SU-DHL-6 (cell line): ENCODE data around the gene NCOA4.
"Not testable (repeated sequence)": the region's sequence is repeated elsewhere in the genome, so short reads cannot be mapped to it uniquely, and the experiment has no call there.

ENCODE experiments used
- H2AFZ ChIP-seq: fragments of 200-600 bp; sonication (generic); 2 replicates; pipeline ENCODE4 v1.6.1; 2014; ENCODE audit warnings: low read depth, mild to moderate bottlenecking, moderate library complexity, mixed read lengths, antibody characterized with exemption, low read length; ENCODE audit not compliant: severe bottlenecking
- H3F3A ChIP-seq: fragments of 200-600 bp; shearing (Covaris generic); 2 replicates; pipeline ENCODE4 v1.6.0; 2016; ENCODE audit warnings: antibody characterized with exemption, mild to moderate bottlenecking; ENCODE audit not compliant: insufficient read depth
- H3K27ac ChIP-seq: fragments of 200-600 bp; sonication (generic); 2 replicates; pipeline ENCODE4 v1.5.1; 2016; ENCODE audit warnings: low read depth, mild to moderate bottlenecking, low read length, moderate library complexity, mixed read lengths
- H3K27me3 ChIP-seq: fragments of 200-600 bp; sonication (generic), shearing (Covaris generic); 2 replicates; pipeline ENCODE4 v1.6.0; 2014; ENCODE audit warnings: mild to moderate bottlenecking, low read length
- H3K36me3 ChIP-seq: fragments of 200-600 bp; sonication (generic); 2 replicates; pipeline ENCODE4 v1.6.1; 2014; ENCODE audit warnings: mild to moderate bottlenecking, low read length, mixed read lengths
- H3K4me2 ChIP-seq: fragments of 300-600, 200-600 bp; shearing (Covaris generic), sonication (generic); 2 replicates; pipeline ENCODE4 v1.6.0; 2014; ENCODE audit warnings: low read length, low read depth, mild to moderate bottlenecking; ENCODE audit not compliant: poor library complexity, severe bottlenecking
- H3K4me3 ChIP-seq: fragments of 200-600 bp; sonication (generic); 2 replicates; pipeline ENCODE4 v1.5.1; 2014; ENCODE audit warnings: antibody characterized with exemption, low read length, mild to moderate bottlenecking, mixed read lengths; ENCODE audit not compliant: insufficient read depth, poor library complexity, severe bottlenecking
- H3K79me2 ChIP-seq: fragments of 200-600 bp; sonication (generic); 2 replicates; pipeline ENCODE4 v1.6.1; 2014; ENCODE audit warnings: mild to moderate bottlenecking, low read length, moderate library complexity; ENCODE audit not compliant: insufficient read depth
- H3K9ac ChIP-seq: fragments of 200-600 bp; sonication (generic); 2 replicates; pipeline ENCODE4 v1.7.0; 2014; ENCODE audit warnings: mild to moderate bottlenecking, low read length
- H3K9me2 ChIP-seq: fragments of 200-600 bp; sonication (generic); replicated peaks from 2 replicates; pipeline ENCODE4 v1.6.1; 2014; ENCODE audit warnings: low read length; ENCODE audit not compliant: insufficient read depth
- H3K9me3 ChIP-seq: fragments of 200-600 bp; sonication (generic); 2 replicates; pipeline ENCODE4 v1.6.1; 2014; ENCODE audit warnings: low read length, mixed read lengths; ENCODE audit not compliant: insufficient read depth
- H4K20me1 ChIP-seq: fragments of 200-600 bp; sonication (generic); 2 replicates; pipeline ENCODE4 v1.6.1; 2014; ENCODE audit warnings: low read depth, mild to moderate bottlenecking, antibody characterized with exemption, low read length, moderate library complexity, mixed read lengths
- CTCF ChIP-seq: fragments of 200-600 bp; sonication (generic); IDR thresholded peaks from one replicate; pipeline ENCODE4 v1.5.1; 2017; ENCODE audit warnings: antibody characterized with exemption, mild to moderate bottlenecking, low read length, moderate library complexity; ENCODE audit not compliant: insufficient read depth, poor library complexity, severe bottlenecking
- EZH2phosphoT487 ChIP-seq: fragments of 200-600 bp; sonication (generic), shearing (Covaris generic); conservative IDR thresholded peaks from 2 replicates; pipeline ENCODE4 v1.6.1; 2018; ENCODE audit warnings: mild to moderate bottlenecking, antibody characterized with exemption, low read length, moderate library complexity, mixed read lengths

The NCOA4 gene

DNA sequence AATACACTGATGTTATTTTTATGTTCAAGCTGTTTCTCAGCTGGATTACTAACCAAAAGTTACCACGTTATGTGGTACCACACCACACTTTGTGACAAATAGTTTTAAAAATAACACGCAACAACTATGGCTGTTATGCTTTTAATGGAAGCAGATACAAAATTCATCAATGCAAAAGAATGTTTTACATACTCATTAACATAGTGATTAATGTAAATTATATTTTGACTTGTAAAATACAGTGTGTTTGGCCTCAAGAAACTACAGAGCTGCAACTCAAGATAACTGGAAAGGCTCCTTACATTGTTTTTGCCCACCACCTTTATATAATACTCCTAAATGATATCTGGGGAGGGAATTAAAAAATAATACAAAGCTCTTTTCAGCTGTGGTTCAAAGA, 25.5 kb downstream of the NCOA4 start:
- Histone ChIP-seq H2AFZ (no peak overlapping the region), H3K9ac (no peak overlapping the region), H3K4me3 (no peak overlapping the region), H3K36me3 (peaks cover 37% of the 10 kb centered on the region), H3K27me3 (no peaks in the 10 kb centered on the region), H3F3A (peaks cover 34% of the 10 kb centered on the region; the same call in 1 of the 2 replicates), H3K79me2 (no peaks in the 10 kb centered on the region), H3K9me2 (no peaks in the 10 kb centered on the region), H3K9me3 (no peaks in the 10 kb centered on the region), H3K4me2 (no peak overlapping the region), H3K27ac (no peak overlapping the region), H4K20me1 (no peaks in the 10 kb centered on the region)
- no peak for TF ChIP-seq EZH2phosphoT487
- TF ChIP-seq CTCF: no peak

DNA sequence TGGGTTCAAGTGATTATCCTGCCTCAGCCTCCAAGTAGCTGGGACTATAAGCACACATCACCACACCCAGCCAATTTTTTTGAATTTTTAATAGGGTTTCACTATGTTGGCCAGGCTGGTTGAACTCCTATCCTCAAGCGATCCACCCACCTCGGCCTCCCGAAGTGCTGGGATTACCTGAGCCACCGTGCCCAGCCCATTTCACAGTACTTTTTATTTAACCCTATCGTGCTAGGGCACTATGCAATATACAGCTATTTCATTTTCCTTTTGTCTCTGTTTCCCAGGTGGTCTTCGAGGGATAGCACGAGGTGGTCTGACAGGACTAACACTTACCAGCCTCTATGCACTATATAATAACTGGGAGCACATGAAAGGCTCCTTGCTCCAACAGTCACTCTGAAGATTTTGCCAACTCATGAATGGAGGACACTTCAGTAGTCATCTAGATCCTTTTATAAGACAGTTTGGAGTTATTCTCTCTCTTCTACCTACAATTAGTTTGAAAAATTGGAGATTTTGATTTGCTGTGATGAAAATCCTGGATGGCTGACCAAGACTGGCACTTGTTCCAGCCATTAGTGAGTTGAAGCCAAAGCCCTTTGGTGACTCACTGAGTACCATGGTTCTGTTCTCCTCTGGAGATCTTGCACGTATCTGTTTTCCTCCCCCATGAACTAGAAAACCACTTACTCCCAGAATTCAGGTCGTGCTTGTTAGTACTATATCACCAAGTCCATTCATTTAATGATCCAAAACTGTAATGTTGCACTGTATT, 27.3 kb downstream of the NCOA4 start:
- no peak overlapping the region for H3K4me2 ChIP-seq
- no peak overlapping the region for H3K9ac ChIP-seq
- no peaks in the 10 kb centered on the region for H4K20me1 ChIP-seq
- no peak overlapping the region for H3K4me3 ChIP-seq
- no peaks in the 10 kb centered on the region for H3K9me3 ChIP-seq
- no peak overlapping the region for H2AFZ ChIP-seq
- no peaks in the 10 kb centered on the region for H3K9me2 ChIP-seq
- peaks cover 33% of the 10 kb centered on the region for H3K36me3 ChIP-seq
- TF ChIP-seq EZH2phosphoT487 (no peak), CTCF (no peak)
- no peaks in the 10 kb centered on the region for H3K79me2 ChIP-seq
- no peaks in the 10 kb centered on the region for H3K27me3 ChIP-seq
- no peak overlapping the region for H3K27ac ChIP-seq
- H3F3A ChIP-seq: peaks cover 32% of the 10 kb centered on the region; the same call in 1 of the 2 replicates

GRCh38 chr10:46002189-46002687, 28.2 kb downstream of the NCOA4 start:
- H4K20me1 ChIP-seq, H3K9me3 ChIP-seq, H3K79me2 ChIP-seq, H3K27me3 ChIP-seq, H3K9me2 ChIP-seq, H3K27ac ChIP-seq, H3K4me2 ChIP-seq, H3K9ac ChIP-seq, H2AFZ ChIP-seq, H3K4me3 ChIP-seq: not testable (repeated sequence)
- Histone ChIP-seq H3K36me3 (peaks cover 32% of the 10 kb centered on the region), H3F3A (peaks cover 30% of the 10 kb centered on the region; the same call in 1 of the 2 replicates)

GRCh38 chr10:46001187-46001756, 29.2 kb downstream of the NCOA4 start:
- TF ChIP-seq CTCF: no peak
- TF ChIP-seq EZH2phosphoT487: no peak
- Histone ChIP-seq H3K4me2 (no peak overlapping the region), H3K27ac (no peak overlapping the region), H3K79me2 (0 out of 2 replicates have a peak, but pooled peaks cover 6% of the 10 kb centered on the region), H2AFZ (no peak overlapping the region), H3K9me2 (no peaks in the 10 kb centered on the region), H3K4me3 (no peak overlapping the region), H3K36me3 (peaks cover 23% of the 10 kb centered on the region), H4K20me1 (no peaks in the 10 kb centered on the region), H3K27me3 (no peaks in the 10 kb centered on the region), H3K9me3 (no peaks in the 10 kb centered on the region), H3K9ac (no peak overlapping the region), H3F3A (peaks cover 21% of the 10 kb centered on the region; the same call in 1 of the 2 replicates)
